AG08396 (cell line): ENCODE measurements around the gene CHADL.
"Not testable (repeated sequence)": the region's sequence is repeated elsewhere in the genome, so short reads cannot be mapped to it uniquely, and the experiment has no call there.

Experiments used
- DNase-seq: peaks from one replicate; pipeline ENCODE4 v3.0.0; 2012; ENCODE audit warnings: low spot score, mixed read lengths

CHADL gene

GRCh38 chr22:41240377-41241132, at the start of gene CHADL:
TSS of gene CHADL (minus strand) at chr22:41240931. CDS start at chr22:41240881, 50 bp downstream.
- no peak for DNase-seq

DNA sequence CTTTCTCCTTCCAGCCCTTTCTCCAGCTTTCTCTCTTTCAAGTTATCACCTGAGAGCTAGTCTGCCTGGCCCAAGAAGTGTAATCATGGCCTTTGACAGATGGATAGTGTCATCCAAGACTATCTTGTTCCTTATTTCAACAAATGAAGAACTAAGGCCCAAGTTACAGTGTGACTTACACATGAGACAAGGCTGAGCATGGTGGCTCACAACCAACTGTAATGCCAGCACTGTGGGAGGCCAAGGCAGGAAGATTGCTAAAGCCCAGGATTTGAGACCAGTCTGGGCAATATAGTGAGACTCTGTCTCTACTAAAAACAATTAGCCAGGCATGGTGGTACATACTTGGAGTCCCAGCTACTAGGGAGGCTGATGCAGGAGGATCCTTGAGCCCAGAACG, 48.9 kb upstream of the CHADL start:
- no peak for DNase-seq

DNA sequence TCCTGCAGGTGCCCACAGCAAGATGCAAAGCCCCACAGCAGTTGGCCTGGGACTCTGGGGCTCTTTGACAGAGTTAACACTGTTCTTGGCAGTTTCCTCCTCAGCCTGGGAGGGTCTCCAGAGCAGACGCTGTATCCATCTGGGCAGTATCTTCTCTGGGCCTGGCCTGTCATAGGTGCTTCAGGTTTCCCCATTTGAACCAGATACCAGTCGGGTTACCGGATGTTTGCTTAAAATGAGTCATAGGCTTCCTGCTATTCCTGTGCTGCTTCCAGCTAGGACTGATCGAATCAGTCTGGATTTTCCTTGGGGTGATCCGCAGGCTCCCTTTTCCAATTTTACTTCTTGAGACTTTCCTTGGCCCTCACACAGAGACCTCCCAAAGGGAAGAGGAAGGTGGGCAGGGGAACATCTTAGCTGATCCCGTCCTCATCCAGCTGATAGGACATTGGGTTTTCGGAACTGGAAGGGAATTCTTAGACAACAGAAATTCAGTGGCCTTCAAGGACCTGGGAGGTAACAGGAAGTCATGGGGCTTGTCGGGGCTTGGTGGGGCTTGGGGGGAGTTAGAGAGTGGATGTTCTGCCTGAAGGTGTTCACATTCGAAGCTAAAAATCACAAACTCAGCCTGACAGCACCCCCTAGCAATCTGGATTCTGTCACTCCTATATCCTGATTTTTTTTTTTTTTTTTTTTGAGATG, 47.7 kb upstream of the CHADL start:
- peak; percentile 59 for DNase-seq

- DNase-seq: no peak
Observed at GRCh38 chr22:41286639-41287091, 45.9 kb upstream of the CHADL start.

DNA sequence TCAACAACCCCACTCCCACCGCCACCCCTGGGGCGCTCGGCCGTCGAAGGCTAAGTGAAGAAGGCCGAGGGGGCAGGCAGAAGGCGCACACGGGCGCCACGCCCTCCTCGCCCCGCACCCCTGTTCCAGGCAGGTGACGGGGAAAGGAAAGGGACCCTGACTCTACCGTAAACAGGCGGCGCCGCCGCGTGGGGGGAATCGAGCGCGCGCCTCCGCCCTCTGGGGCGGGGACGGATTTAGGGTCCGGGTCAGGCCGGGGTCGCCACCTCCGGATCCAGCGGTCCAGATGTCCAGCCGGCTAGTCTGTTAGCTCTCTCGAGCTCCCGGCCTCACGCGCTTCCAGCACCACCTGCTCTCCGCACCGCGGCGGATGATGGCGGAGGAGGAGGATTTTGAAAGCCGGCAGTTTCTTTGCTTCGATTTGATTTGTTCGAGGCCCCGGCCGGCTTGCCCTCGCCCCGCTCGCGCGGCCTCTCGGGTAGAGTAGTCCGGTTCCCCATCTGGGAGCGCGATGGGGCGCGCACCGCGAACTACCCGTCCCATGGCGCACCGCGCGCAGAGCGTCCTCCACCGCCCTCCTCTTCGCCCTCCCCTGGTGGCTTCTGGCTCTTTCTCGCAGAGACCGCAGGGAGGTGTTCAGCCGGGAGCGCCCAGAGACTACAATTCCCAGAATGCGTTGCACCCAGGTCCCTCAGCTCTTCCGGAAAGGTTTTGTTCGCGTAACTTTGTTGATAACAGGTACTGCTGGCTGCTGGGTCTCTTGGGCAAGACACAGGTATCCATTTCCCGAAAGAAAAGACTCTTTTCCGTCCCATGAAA, 45.3 kb upstream of the CHADL start, which contains the start of gene RANGAP1:
TSS of gene RANGAP1 (minus strand) at position 368 of the 819 bp plus-strand sequence. CDS start 5,143 bp downstream, outside the sequence.
- DNase-seq: peak; percentile 96

DNA sequence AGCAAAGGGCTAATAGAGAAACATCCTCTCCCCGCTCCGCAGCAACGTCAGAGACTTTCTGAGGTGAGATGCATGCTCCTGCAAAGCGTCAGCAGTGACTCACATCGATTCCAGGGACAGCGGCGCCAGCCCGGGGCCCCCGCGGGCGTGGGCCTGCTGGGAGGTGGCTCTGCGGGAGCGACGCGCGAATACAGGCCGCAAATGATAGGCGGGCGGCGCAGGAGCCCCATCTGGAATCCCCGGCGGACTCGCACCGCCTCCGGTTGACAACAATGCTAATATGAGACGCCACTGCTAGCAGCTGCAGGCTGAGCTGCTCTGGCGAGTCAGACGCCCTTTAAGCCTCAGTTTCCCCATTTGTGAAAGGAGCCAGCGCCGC, 44.7 kb upstream of the CHADL start:
- DNase-seq: peak; percentile 92

GRCh38 chr22:41284465-41284864, 43.7 kb upstream of the CHADL start:
- DNase-seq: no peak

- no peak for DNase-seq
Observed at GRCh38 chr22:41280854-41281253, 40.1 kb upstream of the CHADL start.

- DNase-seq: no peak
Observed at GRCh38 chr22:41280065-41280464, 39.3 kb upstream of the CHADL start.

- no peak for DNase-seq
Observed at GRCh38 chr22:41274856-41275255, 34.1 kb upstream of the CHADL start.

GRCh38 chr22:41273128-41273527, 32.4 kb upstream of the CHADL start:
- no peak for DNase-seq

DNA sequence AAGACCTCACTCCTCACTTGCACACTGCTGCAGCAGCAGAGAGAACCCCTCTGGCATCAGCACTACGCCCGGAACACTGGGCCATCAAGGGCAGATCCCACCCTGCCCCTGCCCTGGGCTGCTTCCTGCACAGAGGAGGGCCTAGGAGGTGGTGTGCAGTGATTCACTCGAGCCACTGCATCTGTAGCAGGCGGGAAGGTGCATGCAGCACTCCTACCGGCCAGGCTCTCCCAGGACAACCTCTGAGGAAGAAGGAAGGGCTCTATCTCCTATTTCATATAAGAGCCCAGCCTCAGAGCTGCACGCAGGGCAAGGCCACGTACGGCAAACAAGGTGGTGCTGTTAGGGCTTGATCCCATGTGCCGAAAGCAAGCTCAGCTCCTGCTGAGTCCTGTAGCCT, 31.1 kb upstream of the CHADL start:
- no peak for DNase-seq

GRCh38 chr22:41267958-41268357, 27.2 kb upstream of the CHADL start:
- DNase-seq: no peak

DNA sequence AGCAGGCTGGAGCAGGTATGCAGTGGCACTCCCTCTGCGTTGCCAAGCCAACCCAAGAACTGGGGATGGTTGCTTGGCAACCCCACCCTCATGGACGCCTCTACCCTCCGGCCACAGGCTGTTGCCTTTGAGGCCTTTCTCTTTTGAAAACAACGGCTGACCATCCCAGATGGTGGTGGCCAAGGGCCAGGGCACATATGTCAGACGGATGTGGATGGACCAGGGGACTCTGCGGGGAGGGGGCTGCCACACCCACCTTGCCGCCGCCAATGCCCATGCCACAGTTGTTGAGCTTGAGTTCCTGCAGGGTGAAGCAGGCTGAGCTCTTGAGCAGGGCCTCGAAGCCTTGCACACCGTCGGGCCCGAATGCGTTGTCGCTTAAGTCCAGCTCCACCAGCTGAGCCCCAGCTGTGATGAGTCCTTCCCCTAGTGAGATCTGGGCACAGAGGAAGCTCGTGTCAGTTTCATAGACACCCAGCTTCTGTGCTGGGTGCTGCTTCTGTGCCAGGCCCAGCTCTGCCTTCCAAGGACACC, 23.7 kb upstream of the CHADL start:
- DNase-seq: no peak

DNA sequence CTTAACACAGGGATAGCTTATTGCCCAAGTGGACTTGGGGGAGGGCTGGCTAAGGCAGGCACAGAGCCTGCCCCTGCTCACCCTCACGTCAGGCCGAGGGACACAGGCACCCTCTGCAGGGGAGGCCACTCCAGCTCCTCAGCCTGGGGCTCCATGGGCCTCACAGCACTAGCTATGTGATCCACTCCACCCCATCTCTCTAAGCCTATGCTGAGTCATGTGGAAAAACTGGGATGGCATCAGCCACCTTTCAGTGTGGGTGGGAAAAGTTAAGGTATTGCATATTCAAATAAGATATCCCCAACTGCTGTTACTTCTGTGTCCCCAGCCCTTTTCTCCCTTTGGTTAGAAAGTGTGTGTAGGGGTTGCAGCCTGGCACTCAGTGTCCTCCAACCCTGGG, 23.0 kb upstream of the CHADL start:
- DNase-seq: no peak

DNA sequence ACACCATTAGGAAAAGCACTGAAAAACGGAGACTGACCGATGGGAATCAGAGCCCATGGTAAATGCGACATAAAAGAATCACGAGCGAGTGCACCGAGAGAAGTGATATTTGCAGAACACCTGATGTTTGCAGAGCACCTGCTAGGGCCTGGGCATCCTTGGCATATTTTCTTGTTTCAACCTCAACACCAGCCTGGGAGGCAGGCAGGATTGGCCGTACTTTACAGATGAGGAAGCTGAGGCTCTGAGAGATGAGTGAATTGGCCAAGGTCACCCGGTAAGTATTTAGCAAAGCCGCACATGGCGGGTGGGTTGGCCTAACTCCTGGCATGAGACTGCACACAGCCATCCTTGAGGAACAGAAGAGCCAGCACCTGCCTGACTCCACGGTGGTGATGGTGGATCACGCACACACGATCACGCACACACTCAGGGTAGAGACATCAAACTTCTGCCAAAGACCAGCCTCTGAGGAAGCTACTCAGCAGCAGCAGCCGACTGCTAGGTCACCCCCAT, 21.6 kb upstream of the CHADL start:
- DNase-seq: no peak

DNA sequence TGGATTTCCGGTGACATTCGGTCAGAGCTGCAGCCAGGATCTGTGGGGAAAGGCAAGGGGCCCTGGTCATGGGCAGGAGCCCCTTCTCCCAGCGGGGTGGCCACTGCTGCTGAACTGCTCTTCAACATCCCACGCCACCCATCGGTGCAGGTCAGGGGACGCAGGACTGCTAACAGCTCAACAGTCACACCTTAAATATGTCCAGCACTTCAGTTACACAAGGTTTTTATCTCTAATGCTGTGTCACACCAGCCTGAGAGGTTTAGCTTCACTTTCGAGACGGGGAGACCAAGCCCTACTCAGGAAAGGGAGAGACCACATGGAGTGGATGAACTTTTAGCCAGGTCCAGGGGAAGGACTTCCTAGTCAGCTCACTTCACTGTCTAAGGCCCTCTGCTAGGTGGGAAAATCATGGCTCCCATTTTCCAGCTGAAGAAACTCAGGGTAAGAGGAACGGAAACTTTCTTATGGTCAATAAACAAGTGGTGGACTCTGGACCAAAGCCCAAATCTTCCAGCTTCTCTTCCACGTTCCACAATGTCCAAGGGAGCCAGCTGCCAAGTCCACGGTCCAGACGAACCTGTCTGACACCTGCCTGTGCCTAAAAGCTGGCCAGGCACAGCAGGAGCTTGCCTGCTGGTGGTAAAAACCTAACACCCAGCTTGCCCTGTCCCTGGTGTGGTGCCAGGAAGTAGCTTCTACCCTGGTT, 21.0 kb upstream of the CHADL start:
- DNase-seq: no peak

DNA sequence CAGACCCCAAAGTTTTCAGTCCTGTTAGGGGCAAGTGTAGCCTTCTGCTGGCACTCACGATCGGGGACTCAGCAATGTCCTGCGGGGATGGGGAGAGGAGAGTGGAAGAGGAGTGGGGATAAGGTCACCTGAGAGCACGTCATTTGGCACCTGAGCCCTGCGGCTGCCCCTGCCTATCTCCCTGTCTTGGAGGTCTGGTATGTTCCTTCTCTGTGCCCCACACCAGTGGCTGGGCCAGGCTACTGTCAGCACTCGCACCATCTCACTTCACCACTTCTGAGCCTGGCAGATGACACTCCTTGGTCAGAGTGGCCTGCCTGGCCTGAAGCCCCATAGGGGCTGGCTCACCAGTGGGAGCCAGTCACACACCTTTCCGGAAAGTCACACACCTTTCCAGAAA, 20.1 kb upstream of the CHADL start:
- DNase-seq: no peak

- not testable (repeated sequence) for DNase-seq
Observed at GRCh38 chr22:41259756-41260155, 19.0 kb upstream of the CHADL start.

DNA sequence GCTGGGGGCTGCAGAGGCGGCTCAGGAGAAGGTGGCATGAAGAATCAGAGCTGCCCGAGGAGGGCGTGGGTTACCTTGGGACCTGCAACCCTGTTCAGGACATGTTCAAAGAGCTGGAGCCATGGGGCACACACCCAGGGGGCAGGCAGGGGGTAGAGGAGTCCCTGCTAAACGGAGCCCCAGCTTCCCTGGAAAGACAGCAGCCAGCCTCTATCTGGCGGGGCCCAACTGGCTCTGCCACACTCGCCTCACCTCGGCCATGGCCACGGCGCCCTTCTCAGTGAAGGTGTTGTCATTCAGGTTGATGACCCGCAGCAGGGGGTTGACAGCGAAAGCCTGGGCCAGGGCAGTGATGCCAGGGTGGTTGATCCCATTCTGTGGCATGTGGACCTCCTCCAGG, 17.0 kb upstream of the CHADL start:
- no peak for DNase-seq
